HEK293 (cell line): ENCODE results near the gene HEG1.

Experiments used
- GLI2 ChIP-seq: fragments of 450-650 bp; formaldehyde crosslinking; IDR thresholded peaks from 2 replicates; pipeline ENCODE4; 2017; ENCODE audit warnings: missing biosample characterization, missing genetic modification characterization, low read depth, borderline replicate concordance
- ZNF121 ChIP-seq: fragments of 450-650 bp; formaldehyde crosslinking; IDR thresholded peaks from 2 replicates; pipeline ENCODE4 v1.5.1; 2016; ENCODE audit warnings: missing biosample characterization, missing genetic modification characterization
- ZNF426 ChIP-seq: fragments of 450-650 bp; formaldehyde crosslinking; IDR thresholded peaks from 2 replicates; pipeline ENCODE4 v1.5.1; 2017; ENCODE audit warnings: missing biosample characterization, missing genetic modification characterization, mild to moderate bottlenecking, inconsistent platforms, moderate library complexity
- ZNF501 ChIP-seq: fragments of 450-650 bp; formaldehyde crosslinking; IDR thresholded peaks from 2 replicates; pipeline ENCODE4 v1.5.1; 2016; ENCODE audit warnings: missing biosample characterization, missing genetic modification characterization
- ZNF560 ChIP-seq: fragments of 450-650 bp; formaldehyde crosslinking; IDR thresholded peaks from 2 replicates; pipeline ENCODE4 v1.5.1; 2017; ENCODE audit warnings: missing biosample characterization, missing genetic modification characterization, borderline replicate concordance
- TF ChIP-seq, protein P1 (sequence below): fragments of 450-650 bp; formaldehyde crosslinking; IDR thresholded peaks from 2 replicates; pipeline ENCODE4 v1.5.1; 2016; ENCODE audit warnings: missing biosample characterization, missing genetic modification characterization
- TF ChIP-seq, protein P2 (sequence below): fragments of 450-650 bp; formaldehyde crosslinking; IDR thresholded peaks from 2 replicates; pipeline ENCODE4 v1.5.1; 2016; ENCODE audit warnings: missing biosample characterization, missing genetic modification characterization, borderline replicate concordance
- TF ChIP-seq, protein P3 (sequence below): fragments of 450-650 bp; formaldehyde crosslinking; IDR thresholded peaks from 2 replicates; pipeline ENCODE4 v1.5.1; 2016; ENCODE audit warnings: missing biosample characterization, missing genetic modification characterization, low read depth

DNA sequence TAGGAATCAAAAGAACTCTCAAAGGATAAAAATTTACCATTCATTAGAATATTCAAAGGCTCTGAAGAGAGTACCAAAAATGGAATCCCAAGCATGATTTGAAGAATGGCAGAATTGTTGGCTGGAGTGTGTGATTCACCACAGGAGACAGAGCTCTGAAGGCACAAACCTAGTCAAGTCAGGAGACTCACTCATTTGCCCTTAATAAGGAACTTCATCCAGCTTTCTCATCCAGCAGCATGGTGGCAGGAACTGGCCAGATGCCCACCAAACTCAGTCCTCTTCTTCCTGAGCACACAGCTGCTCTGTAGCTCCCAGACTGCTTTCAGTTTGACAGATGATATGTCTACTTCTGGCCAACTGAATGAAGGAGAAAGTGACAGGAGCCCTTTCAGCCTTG lies 16.5 kb upstream of the HEG1 start:
- no peak for TF ChIP-seq ZNF501 (tag by site-specific recombination)
- TF ChIP-seq, protein P1, sequence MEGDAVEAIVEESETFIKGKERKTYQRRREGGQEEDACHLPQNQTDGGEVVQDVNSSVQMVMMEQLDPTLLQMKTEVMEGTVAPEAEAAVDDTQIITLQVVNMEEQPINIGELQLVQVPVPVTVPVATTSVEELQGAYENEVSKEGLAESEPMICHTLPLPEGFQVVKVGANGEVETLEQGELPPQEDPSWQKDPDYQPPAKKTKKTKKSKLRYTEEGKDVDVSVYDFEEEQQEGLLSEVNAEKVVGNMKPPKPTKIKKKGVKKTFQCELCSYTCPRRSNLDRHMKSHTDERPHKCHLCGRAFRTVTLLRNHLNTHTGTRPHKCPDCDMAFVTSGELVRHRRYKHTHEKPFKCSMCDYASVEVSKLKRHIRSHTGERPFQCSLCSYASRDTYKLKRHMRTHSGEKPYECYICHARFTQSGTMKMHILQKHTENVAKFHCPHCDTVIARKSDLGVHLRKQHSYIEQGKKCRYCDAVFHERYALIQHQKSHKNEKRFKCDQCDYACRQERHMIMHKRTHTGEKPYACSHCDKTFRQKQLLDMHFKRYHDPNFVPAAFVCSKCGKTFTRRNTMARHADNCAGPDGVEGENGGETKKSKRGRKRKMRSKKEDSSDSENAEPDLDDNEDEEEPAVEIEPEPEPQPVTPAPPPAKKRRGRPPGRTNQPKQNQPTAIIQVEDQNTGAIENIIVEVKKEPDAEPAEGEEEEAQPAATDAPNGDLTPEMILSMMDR = no peak
- TF ChIP-seq ZNF426 (tag by site-specific recombination) = no peak
- TF ChIP-seq, protein P2, sequence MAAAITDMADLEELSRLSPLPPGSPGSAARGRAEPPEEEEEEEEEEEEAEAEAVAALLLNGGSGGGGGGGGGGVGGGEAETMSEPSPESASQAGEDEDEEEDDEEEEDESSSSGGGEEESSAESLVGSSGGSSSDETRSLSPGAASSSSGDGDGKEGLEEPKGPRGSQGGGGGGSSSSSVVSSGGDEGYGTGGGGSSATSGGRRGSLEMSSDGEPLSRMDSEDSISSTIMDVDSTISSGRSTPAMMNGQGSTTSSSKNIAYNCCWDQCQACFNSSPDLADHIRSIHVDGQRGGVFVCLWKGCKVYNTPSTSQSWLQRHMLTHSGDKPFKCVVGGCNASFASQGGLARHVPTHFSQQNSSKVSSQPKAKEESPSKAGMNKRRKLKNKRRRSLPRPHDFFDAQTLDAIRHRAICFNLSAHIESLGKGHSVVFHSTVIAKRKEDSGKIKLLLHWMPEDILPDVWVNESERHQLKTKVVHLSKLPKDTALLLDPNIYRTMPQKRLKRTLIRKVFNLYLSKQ = no peak
- TF ChIP-seq GLI2 (tag by site-specific recombination) = no peak
- no peak for TF ChIP-seq ZNF560
- TF ChIP-seq, protein P3, sequence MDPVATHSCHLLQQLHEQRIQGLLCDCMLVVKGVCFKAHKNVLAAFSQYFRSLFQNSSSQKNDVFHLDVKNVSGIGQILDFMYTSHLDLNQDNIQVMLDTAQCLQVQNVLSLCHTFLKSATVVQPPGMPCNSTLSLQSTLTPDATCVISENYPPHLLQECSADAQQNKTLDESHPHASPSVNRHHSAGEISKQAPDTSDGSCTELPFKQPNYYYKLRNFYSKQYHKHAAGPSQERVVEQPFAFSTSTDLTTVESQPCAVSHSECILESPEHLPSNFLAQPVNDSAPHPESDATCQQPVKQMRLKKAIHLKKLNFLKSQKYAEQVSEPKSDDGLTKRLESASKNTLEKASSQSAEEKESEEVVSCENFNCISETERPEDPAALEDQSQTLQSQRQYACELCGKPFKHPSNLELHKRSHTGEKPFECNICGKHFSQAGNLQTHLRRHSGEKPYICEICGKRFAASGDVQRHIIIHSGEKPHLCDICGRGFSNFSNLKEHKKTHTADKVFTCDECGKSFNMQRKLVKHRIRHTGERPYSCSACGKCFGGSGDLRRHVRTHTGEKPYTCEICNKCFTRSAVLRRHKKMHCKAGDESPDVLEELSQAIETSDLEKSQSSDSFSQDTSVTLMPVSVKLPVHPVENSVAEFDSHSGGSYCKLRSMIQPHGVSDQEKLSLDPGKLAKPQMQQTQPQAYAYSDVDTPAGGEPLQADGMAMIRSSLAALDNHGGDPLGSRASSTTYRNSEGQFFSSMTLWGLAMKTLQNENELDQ (tag by site-specific recombination) = no peak
- TF ChIP-seq ZNF121 = no peak
